HTERT RPE-1 (cell line): Measurements from ENCODE around the gene E2F2.
"Not testable (repeated sequence)": the region's sequence is repeated elsewhere in the genome, so short reads cannot be mapped to it uniquely, and the experiment has no call there.

ENCODE experiments used
- in situ Hi-C: fragments of 300-500 bp; cut with MboI; formaldehyde crosslinking; loops from 4 replicates; pipeline ENCODE4 v1.14.3; 2020; ENCODE audit warnings: low sequenced_read_pairs

Gene E2F2

GRCh38 chr1:23525558-23526250 lies 5.3 kb downstream of the E2F2 start:
- in situ Hi-C loops, result no loop called here

- in situ Hi-C loops, result no loop called here
Observed at GRCh38 chr1:23524716-23525401, 6.2 kb downstream of the E2F2 start.

GRCh38 chr1:23524163-23524562 lies 6.9 kb downstream of the E2F2 start:
- in situ Hi-C loops, result no loop called here

DNA sequence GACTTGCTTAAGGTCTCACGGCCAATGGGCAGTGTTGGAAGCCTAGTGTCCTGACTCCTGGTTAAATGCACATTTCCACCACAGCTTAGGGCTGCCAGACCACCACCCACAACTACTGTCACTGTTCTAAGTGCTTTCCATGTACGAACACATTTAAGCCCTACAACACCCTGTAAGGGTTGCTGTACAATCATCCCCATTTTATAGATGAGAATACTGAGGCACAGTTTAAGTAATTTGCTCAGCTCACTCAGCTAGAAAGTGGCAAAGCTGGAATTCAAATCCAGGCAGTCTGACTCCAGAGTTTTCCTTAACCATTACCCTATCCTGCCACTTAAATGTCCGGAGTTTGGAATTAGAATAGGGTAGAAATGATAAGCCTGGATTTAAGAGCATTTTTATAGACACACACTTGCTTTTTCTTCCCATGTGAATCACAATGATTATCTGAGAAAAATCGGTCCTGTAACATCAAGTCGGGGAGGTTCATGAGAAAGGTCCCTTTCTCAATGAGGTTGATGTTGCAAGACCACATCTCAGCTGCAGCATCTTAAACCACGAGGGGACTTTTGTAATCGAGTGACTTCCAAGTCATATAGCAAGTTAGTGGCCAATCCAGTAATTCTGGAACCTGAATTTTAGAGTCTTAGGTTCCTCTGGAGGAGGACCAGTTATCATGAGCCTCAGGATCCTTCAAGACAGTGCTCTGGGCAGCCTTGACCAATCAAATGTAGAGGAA lies 8.6 kb downstream of the E2F2 start:
- in situ Hi-C loops, result no loop called here

DNA sequence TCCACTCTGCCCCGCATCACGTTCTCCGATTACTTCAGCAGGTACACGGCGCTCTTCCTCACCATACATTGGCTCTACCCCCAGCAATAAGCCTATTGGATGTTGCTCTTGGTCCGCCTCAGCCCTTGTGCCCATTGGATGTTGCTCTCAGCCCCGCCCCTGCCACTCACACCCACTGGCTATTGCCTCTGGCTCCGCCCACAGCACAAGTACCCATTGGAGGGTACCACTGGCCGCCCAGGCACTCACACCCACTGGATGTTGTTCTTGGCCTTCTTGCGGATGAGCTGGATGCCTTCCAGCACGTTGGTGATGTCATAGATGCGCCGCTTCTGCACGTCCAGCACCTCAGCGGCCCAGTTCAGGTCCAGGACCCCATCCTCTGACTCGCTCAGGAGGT lies 9.4 kb downstream of the E2F2 start:
- in situ Hi-C loops, result no loop called here

- in situ Hi-C loops, result no loop called here
Observed at GRCh38 chr1:23517581-23517980, 13.5 kb downstream of the E2F2 start.

- in situ Hi-C loops, result no loop called here
Observed at GRCh38 chr1:23515905-23516304, 15.1 kb downstream of the E2F2 start.

- in situ Hi-C loops, result no loop called here
Observed at GRCh38 chr1:23514111-23514679, 16.8 kb downstream of the E2F2 start.

DNA sequence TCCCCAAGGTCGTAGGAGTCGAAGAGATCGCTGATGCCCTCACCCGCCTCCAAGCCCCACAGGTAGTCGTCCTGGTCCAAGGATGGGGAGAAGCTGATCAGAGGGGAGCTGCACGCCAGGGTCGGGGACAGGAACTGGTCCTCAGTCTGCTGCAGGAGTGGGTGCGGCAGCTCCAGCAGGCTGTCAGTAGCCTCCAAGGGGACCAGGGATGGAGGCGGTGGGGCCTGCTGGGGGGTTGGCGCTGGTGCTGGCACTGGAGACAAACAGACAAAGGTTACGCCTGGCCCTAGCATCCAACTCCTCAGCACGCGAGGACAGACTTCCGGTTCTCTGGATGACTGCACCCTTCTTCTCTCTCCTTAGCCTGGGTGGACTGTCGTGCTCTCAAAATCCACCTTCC lies 21.1 kb downstream of the E2F2 start:
- in situ Hi-C loops, result no loop called here

DNA sequence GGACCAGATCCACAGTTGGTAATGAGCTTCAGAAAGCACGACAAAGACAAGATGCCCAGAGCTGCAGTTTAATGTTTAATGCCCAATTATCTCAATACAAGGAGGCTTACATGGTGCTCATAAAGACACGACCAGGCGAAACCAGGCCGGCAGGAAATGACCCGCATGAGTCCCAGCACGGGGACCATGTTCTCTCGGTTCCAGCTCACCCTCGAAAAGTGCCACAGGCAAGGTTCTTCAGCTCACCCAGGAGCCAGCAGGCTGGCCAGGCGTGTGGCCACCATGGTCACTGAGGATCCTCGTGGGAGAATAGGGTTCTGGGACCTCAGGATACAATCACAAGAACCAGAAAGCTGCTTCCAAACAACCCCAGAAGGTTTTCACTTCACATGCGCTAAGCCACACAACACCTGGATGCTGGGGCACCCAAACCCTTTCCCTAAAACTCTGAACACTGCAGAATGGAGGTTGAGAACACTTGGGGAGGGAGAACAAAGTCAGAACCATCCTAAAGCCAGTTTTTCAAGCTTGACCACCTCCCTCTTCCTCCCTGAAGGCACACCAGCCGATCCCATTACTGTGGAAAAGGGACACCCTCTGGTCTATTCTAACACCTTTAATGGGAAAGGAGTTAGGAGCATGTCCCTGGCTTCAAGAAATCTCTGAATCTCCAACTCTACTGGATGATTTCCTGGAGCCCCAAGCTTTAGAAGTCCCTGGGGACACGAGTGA lies 24.5 kb downstream of the E2F2 start:
- in situ Hi-C loops, result no loop called here

DNA sequence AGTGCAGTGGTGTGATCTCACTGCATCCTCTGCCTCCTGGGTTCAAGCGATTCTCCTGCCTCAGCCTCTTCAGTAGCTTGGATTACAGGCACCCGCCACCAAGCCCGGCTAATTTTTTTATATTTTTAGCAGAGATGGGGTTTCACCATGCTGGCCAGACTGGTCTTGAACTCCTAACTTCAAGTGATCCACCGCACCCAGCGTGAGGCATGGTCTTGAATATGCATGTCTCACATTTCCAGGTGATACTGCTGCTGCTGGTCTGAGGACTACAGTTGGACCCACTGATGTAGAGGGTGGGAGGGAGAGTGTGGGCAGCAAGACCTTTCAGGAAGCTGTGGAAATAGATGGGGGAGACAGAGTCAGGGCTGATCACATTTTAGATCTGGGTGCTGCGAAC lies 25.2 kb downstream of the E2F2 start:
- in situ Hi-C loops, result no loop called here

GRCh38 chr1:23504156-23504555 lies 26.9 kb downstream of the E2F2 start:
- in situ Hi-C loops, result not testable (repeated sequence)

DNA sequence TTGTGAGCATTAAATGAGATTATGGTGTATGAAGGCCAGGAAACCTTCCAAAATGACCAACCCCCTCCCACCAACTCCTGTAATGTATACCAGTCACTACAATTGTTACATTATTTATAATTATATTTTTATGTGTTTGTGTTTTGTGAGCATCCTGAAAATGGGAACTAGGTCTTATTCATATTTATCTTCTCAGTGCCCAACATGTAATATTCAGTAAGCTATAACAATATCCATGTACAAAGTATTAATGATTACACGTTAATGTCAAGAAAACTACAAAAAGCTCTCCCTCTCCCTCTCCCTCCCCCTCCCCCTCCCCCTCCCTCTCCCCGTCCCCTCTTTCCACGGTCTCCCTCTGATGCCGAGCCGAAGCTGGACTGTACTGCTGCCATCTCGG lies 28.1 kb downstream of the E2F2 start:
- in situ Hi-C loops, result no loop called here

- in situ Hi-C loops, result no loop called here
Observed at GRCh38 chr1:23500466-23500865, 30.6 kb downstream of the E2F2 start.

DNA sequence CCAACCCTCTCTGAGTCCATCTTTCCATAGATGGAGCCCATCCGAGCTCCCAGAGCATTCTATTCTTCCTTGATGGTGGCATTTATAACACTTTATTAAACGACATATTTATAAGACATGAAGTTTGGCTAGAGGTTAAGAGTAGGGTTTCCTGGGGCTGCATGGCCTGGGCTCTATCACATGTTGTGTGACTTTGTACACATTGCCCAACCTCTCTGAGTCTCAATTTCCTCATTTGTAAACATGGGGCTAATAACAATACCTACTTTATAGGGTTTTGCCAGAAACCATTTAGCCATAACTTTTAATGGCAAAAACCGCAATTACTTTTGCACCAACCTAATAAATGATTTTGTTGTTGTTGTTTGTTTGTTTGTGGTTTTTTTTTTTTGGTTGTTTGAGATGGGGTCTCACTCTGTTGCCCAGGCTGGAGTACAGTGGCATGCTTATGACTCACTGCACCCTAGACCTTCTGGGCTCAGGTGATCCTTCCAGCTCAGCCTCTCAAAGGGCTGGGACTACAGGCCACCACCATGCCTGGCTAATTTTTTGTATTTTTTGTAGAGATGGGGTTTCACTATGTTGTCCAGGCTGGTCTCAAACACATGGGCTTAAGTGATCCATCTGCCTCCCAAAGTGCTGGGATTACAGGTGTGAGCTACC lies 33.1 kb downstream of the E2F2 start:
- in situ Hi-C loops, result no loop called here

GRCh38 chr1:23496490-23497181 lies 34.4 kb downstream of the E2F2 start:
- in situ Hi-C loops, result no loop called here

- in situ Hi-C loops, result not testable (repeated sequence)
Observed at GRCh38 chr1:23494836-23495235, 36.2 kb downstream of the E2F2 start.

GRCh38 chr1:23492776-23493175 lies 38.3 kb downstream of the E2F2 start:
- in situ Hi-C loops, result not testable (repeated sequence)

- in situ Hi-C loops, result no loop called here
Observed at GRCh38 chr1:23492132-23492720, 38.8 kb downstream of the E2F2 start.

GRCh38 chr1:23489842-23490241 lies 41.2 kb downstream of the E2F2 start:
- in situ Hi-C loops, result no loop called here
